NCI-H1092 (cell line): Measurements from ENCODE around the gene DPF3.
A peak's percentile ranks its signal among the peaks of the same experiment; 100 is the strongest.

ENCODE experiments used
- DNase-seq: peaks from one replicate; lab custom pipeline; 2025; lab: John Stamatoyannopoulos, UW

Gene DPF3

DNA sequence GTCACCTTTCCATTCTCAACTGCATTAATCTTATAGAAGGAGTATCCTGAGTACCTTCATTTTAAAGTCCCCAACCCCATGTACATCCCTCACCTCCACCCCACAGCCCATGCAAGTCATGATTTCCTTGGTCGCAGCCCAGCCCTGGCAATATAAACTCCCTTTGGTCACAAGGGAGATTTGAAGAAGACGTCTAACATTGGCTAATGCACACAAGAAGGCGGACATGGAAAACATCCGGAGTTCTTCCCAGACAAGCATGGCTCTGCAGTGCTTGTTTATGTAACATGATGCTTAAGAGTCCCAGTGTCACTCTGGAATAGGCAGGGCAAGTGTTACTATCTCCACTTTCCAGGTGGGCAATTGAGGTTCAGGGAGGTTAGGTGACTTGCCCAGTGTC is 277.6 kb downstream of the DPF3 start:
- no peak for DNase-seq

DNA sequence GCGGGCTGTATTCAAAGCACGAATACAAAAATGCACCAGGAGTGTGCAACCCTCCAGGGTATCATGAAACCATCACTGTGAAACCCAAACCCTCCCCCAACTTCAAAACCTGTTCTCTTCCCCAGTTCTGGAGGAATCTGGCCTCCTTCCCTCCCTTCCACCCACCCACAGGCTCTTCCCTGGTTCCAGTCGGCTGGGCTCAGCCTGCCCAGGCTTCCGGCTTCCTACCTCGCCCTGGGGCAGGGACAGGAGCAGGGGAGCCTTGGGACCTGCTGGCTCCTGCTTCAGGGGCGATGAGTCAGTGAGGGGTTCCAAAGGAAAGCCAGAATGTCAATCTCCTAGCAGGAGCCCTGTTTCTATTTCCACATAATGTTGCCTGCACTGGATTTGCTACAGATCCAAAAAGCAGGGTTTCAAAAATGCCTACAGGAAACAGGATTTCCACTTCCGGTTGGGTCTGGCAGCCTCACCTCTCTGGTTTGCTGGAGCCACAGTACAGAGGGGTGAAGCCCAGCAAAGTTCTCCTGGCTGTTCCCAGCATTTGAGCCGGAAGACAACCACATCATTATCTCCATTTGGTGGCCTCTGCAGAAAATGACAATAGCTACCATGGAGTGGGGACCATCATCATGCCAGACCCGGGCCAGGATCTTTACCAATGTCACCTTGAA is 278.3 kb downstream of the DPF3 start:
- DNase-seq = no peak

GRCh38 chr14:72614891-72615415 is 278.9 kb downstream of the DPF3 start:
- no peak for DNase-seq

DNA sequence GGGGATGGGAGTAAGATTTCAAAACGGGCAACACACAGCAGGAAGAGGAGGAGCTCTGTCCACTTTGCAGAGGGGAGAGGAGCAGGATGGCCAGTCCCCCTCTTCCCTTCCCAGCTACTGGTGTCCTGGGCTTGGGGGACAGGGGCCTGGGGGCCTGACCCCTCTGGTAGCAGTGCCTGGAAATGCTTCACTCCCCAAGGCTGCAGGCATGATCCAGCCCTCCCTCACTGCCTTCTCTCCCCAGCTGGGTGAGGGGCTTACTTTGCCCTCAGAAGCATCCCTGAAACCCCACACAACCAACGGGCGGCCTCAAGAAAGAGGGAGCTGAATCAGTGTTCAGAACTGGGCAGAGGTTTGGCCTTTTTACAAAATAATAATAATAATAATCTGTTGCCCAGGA is 279.5 kb downstream of the DPF3 start:
- DNase-seq = no peak

DNA sequence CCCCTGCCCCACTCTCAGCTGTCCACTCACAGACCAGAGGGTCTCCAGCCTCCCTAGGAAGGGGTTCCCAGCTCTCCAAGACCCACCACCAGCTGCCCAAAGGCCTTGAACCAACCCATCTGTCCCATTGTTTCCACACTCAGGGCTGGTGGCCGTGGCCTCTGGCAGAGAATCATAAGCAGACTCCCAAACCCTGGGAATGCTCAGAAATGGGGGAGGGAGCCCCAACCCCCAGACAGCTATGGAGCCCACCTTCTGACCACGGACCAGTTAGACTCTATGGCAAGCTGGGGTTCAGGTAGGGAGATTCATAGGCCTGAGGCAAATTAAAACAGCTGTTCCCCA is 280.0 kb downstream of the DPF3 start:
- no peak for DNase-seq

DNA sequence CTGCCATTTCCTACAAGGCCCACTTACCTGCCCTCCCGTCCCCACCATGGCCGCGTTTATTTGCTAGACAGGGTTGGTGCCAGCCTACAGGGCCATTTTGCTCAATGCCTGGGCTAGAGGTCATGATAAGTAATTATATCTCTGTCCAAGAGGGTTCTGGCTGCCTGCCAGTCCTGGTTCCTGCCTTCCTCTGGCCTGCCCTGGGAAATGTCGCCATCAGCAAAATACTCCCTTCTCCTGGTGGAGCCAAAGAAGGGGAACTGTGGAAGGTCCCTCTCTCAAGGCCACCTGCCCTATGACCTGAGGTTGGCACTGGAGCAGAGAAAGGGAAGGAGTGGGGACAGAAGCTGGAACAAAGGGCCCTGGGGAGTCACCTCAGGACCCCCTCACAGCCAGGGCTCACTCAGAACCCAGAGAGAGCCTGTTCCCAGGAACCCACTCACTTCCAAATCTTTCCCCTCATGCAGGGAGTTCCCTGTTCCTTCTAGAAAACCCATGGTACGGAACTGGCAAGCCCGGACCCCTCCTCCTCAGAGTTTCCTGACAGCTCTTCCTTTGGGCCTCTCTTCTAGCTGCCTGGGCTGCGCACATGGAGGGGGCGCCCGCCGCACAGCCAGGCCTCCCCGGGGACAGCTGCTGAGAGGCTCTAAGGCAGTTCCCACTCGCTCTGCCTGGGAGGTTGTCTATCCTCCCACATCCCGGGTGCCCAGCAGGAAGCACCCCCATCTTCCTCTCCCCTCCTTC is 280.5 kb downstream of the DPF3 start:
- DNase-seq = peak; percentile 37

GRCh38 chr14:72612041-72612440 is 281.9 kb downstream of the DPF3 start:
- DNase-seq = no peak

- DNase-seq = no peak
These were observed 282.4 kb downstream of the DPF3 start for GRCh38 chr14:72611506-72611905.

GRCh38 chr14:72610831-72611200 is 283.1 kb downstream of the DPF3 start:
- no peak for DNase-seq

- no peak for DNase-seq
These were observed 283.6 kb downstream of the DPF3 start for GRCh38 chr14:72610096-72610830.

DNA sequence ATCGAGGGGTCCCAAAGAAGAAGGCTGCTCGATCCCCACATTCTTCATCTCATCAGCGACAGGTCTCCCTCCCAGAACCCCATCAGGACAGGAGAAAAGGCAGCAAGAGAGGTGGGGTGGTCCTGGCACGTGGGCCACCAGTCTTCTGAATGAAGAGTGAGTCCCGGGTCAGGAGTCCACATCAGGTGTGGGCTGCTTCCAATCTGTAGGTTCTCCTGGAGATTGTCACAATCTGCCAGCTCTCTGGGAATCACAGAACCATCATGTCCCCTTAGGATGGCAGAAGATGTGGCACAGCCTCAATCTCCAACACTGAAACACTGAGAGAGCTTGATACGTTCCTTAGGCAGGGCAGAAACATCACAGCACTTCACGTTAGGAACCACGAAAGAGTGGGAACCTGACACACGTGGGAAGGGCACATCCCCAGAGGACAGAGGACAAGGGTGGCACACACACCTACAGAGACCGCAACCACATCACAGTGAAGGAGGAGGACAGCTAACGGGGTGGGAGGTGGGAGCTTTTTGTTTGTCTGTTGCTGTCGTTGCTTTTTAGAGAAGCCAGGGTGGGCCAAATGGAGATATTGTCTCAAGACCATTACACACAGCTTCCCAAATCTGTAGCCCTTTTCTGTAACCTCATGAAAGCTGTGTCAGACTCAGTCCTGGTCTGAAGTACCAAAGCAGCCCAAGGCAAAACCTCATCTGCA is 284.5 kb downstream of the DPF3 start:
- DNase-seq = no peak

GRCh38 chr14:72608391-72609204 is 285.3 kb downstream of the DPF3 start:
- no peak for DNase-seq

GRCh38 chr14:72607386-72608130 is 286.3 kb downstream of the DPF3 start:
- DNase-seq = no peak

GRCh38 chr14:72606879-72607278 is 287.0 kb downstream of the DPF3 start:
- no peak for DNase-seq

GRCh38 chr14:72605921-72606220 is 288.0 kb downstream of the DPF3 start:
- DNase-seq = no peak

- DNase-seq = no peak
These were observed 288.6 kb downstream of the DPF3 start for GRCh38 chr14:72605096-72605920.

DNA sequence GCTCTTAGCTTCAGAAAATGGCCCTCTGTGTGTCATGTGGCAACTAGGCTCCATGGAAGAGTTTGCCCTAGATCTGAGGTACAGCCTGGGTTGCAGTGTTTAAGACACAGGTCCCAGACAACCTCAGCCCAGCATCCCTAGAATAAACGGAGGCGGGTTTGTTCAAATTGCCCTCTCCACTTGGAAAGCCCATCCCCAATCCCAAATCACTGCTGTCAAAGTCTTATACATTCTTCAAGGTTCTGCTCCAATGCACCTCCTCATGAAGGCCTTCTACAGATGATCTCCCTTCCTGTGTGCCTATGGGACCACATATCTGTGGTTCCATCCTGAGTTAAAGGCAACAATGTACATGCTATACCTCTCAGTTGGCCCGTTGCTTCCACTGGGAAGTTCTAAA is 289.8 kb downstream of the DPF3 start:
- no peak for DNase-seq

- no peak for DNase-seq
These were observed 290.3 kb downstream of the DPF3 start for GRCh38 chr14:72603639-72604038.

DNA sequence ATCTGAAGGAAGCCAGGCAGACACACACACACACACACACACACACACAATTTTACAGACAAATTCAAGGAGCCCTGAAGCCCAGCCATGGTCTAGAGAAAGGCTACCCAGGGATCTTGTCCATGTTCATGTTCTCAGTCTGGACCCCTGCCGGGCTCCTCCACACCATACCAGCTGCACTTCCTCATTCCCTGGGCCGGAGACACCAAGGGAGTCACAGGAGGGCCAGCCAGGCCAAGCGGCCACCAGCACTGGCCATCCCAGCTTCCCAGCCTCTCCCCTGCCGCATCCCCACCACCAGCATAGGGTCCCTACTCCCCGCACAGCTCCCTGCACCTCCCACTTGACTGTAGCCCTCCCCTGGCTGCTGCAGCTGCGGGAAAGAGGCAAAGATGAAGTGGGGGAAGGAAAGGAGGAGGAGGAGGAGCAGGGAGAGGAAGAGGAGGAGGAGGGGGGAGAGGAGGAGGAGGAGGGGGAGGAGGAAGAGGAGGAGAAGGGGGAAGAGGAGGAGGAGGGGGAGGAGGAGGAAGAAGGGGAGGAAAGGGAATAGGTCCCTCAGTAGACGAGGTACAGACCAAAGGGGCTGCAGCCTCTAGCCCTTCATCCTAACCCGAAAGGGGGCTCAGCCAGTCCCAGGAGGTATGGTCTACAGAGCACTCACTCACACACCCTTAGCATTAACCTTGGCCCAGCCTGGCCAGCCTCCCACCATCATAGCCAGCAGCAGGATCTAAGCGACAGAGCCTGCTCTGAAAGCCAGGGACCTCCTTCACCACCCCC is 293.2 kb downstream of the DPF3 start:
- no peak for DNase-seq
